HG03064 (cell line): ENCODE data around the gene ASTN1.

Source experiments
- ATAC-seq: cut with Tn5 transposase; IDR thresholded peaks from one replicate; pipeline ENCODE4 v1.9.1; 2021; ENCODE audit warnings: low read depth; ENCODE audit not compliant: unreplicated experiment

Gene ASTN1

DNA sequence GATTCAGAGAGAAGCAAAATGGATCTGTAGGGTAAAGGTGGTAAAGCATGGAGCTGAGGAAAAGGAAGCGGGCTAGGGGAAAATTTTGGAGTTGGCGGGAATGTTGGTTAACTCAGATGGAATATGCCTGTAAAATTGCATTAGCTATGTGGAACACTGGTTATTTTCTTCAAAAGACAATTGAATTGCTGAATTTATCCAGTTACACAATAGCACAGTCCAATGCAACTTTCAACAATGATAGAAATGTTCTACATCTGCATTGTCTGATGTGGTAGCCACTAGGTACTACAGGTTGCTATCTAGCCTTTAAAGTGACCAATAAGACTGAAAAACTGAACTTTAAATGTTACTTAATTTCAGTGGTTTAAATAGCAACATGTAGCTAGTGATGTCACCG, 315.2 kb downstream of the ASTN1 start:
- ATAC-seq, result no peak

DNA sequence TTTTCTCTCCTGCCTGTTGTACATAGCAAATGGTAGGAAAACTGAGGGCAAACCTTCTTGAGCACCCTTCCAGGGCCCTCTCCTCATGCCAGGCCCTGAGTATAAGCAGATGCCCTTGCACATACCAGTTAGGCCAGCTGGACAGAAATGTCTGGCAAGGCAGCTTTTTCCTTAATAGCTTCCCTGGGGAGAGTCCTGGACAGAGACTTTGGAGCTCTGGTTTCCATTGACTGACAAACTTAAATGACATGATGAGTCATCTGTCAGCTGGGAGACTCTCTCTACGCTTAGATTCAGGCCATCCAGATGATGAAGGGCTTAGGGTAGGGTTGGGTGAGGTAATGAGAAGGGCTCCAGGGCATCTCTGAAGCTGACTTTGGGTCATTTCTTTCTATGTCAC, 317.5 kb downstream of the ASTN1 start:
- ATAC-seq, result no peak

GRCh38 chr1:176843352-176844297, 320.9 kb downstream of the ASTN1 start:
- no peak for ATAC-seq

DNA sequence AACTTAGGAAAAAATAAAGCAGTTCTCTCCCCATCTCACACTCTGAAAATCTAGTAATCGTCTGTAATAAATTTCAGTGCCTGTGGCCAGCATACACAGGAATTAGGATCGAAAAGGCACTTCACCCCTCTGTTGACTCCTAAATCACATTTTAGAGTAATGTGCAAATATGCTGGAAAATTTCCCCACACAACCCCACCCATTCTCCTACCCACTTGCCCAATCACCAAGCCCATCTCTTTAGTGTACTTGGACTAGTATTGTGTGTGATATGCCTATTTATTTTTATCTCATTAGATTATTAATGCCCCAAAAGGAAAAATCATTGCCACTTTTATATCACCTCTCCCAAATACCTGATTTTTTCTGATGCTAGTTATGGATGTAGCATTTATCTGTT, 323.3 kb downstream of the ASTN1 start:
- ATAC-seq, result no peak

- no peak for ATAC-seq
Measured at GRCh38 chr1:176839216-176839615, 325.3 kb downstream of the ASTN1 start.

DNA sequence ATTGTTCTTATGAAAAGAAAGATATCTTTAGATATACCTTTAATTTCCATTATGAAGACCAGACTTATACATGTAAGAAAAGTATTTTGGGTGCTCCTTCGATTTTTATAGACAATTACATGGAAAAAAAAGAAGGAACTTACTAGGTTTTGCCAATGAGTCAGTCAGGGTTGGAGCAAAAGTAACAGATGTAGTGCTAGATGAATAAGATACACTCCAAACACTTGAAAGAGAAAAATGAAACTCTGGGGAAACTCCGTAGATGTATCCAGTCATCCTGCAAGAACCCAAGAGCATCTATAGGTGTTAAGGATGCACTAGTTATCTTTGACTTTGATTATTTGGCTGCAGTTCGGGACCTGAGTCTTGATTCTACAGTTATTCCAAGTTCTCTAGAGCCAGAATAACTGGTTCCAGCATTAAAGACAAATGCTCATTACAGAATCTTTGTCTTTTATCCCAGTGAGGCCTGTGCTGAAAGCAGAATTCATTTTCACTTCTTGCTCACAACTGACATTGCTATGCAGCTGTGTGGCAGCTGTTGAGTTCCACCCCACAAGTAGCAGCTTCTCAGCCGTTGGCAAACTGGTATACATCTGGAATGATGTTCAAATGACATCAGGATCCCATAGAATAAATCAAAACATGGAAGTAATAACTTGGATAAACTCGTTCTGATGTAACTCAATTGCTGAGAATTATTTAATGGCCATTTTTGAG, 326.1 kb downstream of the ASTN1 start:
- no peak for ATAC-seq

DNA sequence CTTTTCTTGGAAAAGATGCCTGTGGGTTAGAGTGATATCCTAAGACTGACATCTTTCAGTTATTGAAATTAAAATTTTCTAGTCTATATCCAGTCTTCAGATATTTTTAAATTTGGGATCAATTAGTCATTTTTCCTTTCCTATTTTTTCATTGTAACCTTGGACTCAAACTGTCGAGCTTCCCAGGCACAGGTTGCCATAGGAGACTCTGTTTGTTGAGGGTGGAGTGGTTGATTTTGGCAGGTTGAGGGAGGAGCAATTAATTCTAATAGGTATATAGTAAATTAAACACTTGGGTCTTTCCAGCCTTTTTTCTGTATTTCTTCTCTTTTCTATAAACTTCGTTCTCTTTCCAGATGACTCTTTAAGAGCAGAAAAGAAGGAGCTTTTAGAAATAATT, 326.8 kb downstream of the ASTN1 start:
- no peak for ATAC-seq

DNA sequence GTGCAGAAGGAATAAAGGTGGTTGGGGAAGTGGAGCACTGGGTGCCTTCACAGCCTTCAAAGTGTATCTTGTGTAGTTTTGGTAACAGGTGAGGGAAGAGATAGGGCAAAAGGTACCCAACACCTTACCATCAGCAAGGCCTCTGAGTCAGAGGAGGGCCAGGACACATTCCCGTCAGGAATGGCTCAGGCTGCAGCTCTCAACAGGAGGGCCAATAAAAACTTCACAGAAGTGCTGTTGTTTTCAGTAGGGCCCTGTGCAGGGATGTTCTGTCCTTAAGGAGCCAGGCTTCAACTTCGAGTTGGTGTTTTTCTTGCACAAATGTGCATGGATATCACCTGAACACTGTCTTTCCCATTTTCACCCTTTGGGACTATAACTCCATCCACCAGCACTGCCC, 333.4 kb downstream of the ASTN1 start:
- no peak for ATAC-seq

- ATAC-seq, result no peak
Measured at GRCh38 chr1:176829261-176829660, 335.3 kb downstream of the ASTN1 start.

DNA sequence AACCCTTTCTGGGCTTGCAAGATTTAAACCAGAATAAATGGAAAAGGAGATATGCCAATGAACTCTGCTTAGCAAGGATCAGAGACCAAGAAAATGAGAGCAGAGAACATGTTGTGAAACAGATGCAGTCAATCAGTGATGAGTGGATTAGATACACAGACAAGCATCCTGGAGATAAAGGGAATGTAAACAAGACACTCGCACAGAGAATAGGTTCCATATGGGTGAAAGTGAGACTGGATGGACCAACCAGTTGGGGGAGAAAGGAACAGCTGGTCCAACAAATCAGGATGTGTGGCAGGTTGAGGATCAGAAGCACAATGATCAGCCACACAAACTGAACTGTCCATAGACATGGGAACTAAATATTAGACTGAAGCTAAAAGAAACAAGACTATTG, 338.2 kb downstream of the ASTN1 start:
- no peak for ATAC-seq

GRCh38 chr1:176820391-176821031, 344.0 kb downstream of the ASTN1 start:
- ATAC-seq, result no peak

DNA sequence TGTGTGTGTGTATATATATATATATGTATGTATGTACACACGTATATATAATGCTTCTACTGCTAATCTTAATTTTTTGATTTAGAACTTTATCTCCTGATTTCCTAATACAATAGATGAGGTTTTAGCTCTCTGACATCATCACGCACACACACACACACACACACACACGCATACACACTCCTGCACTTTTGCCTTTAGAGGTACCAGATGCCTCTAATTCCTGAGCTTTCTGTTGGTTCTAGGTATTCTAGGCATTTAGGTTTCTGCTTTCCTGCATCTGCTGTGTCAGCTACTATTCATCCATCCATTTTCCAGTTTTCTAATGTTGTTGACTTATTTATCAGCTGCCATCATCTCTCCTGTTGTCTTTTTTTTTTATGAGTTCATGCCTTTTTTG, 348.3 kb downstream of the ASTN1 start:
- ATAC-seq, result no peak

DNA sequence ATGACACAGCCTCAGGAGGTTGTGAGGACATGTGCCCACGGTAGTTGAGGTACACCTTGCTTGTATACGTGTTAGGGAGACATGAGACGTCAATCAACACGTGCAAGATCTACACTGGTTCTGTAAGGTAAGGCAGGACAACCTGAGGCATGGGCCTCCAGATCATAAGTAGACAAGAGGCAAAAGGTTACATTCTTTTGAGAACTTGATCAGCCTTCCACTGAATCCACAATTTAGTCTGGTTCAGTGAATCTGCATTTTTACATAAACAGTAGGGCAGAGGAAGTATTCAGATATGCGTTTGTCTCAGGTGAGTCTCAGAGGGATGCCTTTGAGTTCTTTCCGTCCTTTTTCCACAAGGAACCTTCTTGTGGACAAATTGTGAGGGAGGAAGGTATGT, 348.9 kb downstream of the ASTN1 start:
- no peak for ATAC-seq

GRCh38 chr1:176811511-176812288, 352.8 kb downstream of the ASTN1 start:
- no peak for ATAC-seq

DNA sequence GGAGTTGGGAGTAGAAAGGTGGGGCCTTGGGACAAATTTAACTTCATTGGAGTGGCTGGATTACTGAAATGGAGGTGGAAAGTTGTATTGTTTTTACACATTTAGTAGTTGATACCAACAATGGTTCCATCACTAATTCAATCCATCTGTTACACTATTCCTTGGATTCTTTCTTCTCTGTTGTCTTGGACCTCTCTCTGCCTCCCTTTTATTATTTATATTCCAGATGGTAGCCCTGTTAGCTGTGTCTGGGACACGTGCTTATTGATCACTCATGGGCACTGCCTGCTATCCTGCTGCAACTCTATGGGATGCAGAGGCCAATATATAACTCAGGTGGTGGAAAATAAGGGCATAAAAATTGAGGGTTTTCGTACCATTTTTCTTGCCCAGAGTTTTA, 355.2 kb downstream of the ASTN1 start:
- ATAC-seq, result no peak
